SK-N-SH (cell line): Measurements from ENCODE around the gene TBC1D10B. TPM values are rescaled to one million over a fixed set of nuclear protein-coding genes. Genes with fewer than 3 reads are reported as not detected.

Experiments
- CTCF ChIA-PET: fragments of 300-600, 350-600 bp; formaldehyde crosslinking; extraction: SDS; loops from one replicate; lab custom pipeline; 2021; lab: Yijun Ruan, JAX
- POLR2A ChIA-PET: fragments of 350-600 bp; sonication (Branson Sonifier 250); formaldehyde crosslinking; extraction: SDS; loops from one replicate; lab custom pipeline; 2020; ENCODE audit warnings: antibody characterized with exemption, inconsistent platforms; lab: Yijun Ruan, JAX
- DNase-seq: peaks from one replicate; pipeline ENCODE4 v3.0.0; 2012
- H2AFZ ChIP-seq: fragments of 200-600 bp; sonication (generic); 2 replicates; pipeline ENCODE4 v1.8.1; 2016; ENCODE audit warnings: antibody characterized with exemption, mild to moderate bottlenecking, low read depth
- H3F3A ChIP-seq: fragments of 200-600 bp; sonication (generic); replicated peaks from 2 replicates; pipeline ENCODE3; 2016; ENCODE audit warnings: antibody characterized with exemption, mild to moderate bottlenecking; ENCODE audit not compliant: insufficient read depth
- H3K27ac ChIP-seq, 2 experiments: fragments of 200-500 bp in 1 of 2; fragments of 200-600 bp in 1 of 2; sonication (Bioruptor generic) in 1 of 2; sonication (generic), shearing (Covaris generic) in 1 of 2; 2 replicates each; pipeline versions ENCODE4 v1.5.1 to v1.6.1; 2014 to 2016; ENCODE audit warnings: low read depth in 2 of 2, inconsistent platforms in 1 of 2, low read length in 1 of 2, mild to moderate bottlenecking in 1 of 2, mixed read lengths in 1 of 2
- H3K27me3 ChIP-seq: fragments of 200-600 bp; sonication (generic), shearing (Covaris generic); 2 replicates; pipeline ENCODE4 v1.6.1; 2016; ENCODE audit warnings: mixed run types; ENCODE audit not compliant: insufficient read depth
- H3K36me3 ChIP-seq, 2 experiments: fragments of 200-500 bp in 1 of 2; fragments of 200-600 bp in 1 of 2; sonication (Bioruptor generic) in 1 of 2; sonication (generic) in 1 of 2; replicated peaks in 1 of 2; 2 replicates each; pipeline versions ENCODE3 to v1.5.1; 2014 to 2016; ENCODE audit warnings: low read length in 1 of 2, mild to moderate bottlenecking in 1 of 2; ENCODE audit not compliant: insufficient read depth in 2 of 2, control insufficient read depth in 1 of 2
- H3K4me1 ChIP-seq, 2 experiments: fragments of 200-500 bp in 1 of 2; fragments of 200-600 bp in 1 of 2; sonication (Bioruptor generic) in 1 of 2; sonication (generic), shearing (Covaris generic) in 1 of 2; 2 replicates each; pipeline versions ENCODE4 v1.5.1 to v1.6.1; 2014 to 2016; ENCODE audit warnings: low read depth in 1 of 2, low read length in 1 of 2, mixed run types in 1 of 2; ENCODE audit not compliant: insufficient read depth in 2 of 2, control insufficient read depth in 1 of 2
- H3K4me2 ChIP-seq: fragments of 200-600 bp; sonication (generic), shearing (Covaris generic); 2 replicates; pipeline ENCODE4 v1.6.1; 2017; ENCODE audit warnings: mixed run types
- H3K4me3 ChIP-seq, 2 experiments: fragments of 200-500 bp in 1 of 2; fragments of 200-600 bp in 1 of 2; sonication (Bioruptor generic) in 1 of 2; sonication (generic), shearing (Covaris generic) in 1 of 2; 2 replicates each; pipeline versions ENCODE4 v1.5.1 to v1.8.1; 2014 to 2016; ENCODE audit warnings: low read depth in 2 of 2, inconsistent platforms in 1 of 2, low read length in 1 of 2, mild to moderate bottlenecking in 1 of 2, mixed read lengths in 1 of 2, moderate library complexity in 1 of 2
- H3K79me2 ChIP-seq: fragments of 200-600 bp; sonication (generic); 2 replicates; pipeline ENCODE4 v1.8.1; 2017; ENCODE audit warnings: mild to moderate bottlenecking; ENCODE audit not compliant: insufficient read depth
- H3K9ac ChIP-seq: fragments of 200-600 bp; sonication (generic); 2 replicates; pipeline ENCODE4 v1.6.1; 2017; ENCODE audit warnings: mixed run types
- H3K9me2 ChIP-seq: fragments of 200-600 bp; sonication (generic); 2 replicates; pipeline ENCODE4 v1.6.1; 2017; ENCODE audit warnings: mixed run types
- H3K9me3 ChIP-seq: fragments of 200-600 bp; sonication (generic); 2 replicates; pipeline ENCODE4 v1.6.1; 2017; ENCODE audit warnings: mixed run types, mild to moderate bottlenecking, moderate library complexity
- H4K20me1 ChIP-seq: fragments of 200-600 bp; sonication (generic); 2 replicates; pipeline ENCODE4 v1.6.1; 2017; ENCODE audit warnings: mild to moderate bottlenecking, mixed run types; ENCODE audit not compliant: insufficient read depth
- CHD2 ChIP-seq: fragments of 150-350 bp; IDR thresholded peaks from 2 replicates; pipeline ENCODE4 v1.6.1; 2018; ENCODE audit warnings: low read length; ENCODE audit not compliant: partially characterized antibody
- ELF1 ChIP-seq: IDR thresholded peaks from 2 replicates; pipeline ENCODE4 v1.4.0; 2012
- EZH2phosphoT487 ChIP-seq: fragments of 200-600 bp; sonication (generic); IDR thresholded peaks from 2 replicates; pipeline ENCODE4 v1.6.1; 2017; ENCODE audit warnings: low read depth, mixed run types, mild to moderate bottlenecking, antibody characterized with exemption, moderate library complexity, borderline replicate concordance
- FOSL2 ChIP-seq: IDR thresholded peaks from 2 replicates; pipeline ENCODE4 v1.4.0; 2012; ENCODE audit warnings: low read depth, mild to moderate bottlenecking, moderate library complexity, borderline replicate concordance
- FOXM1 ChIP-seq: IDR thresholded peaks from 2 replicates; pipeline ENCODE4 v1.4.0; 2012; ENCODE audit warnings: low read depth, mild to moderate bottlenecking
- GATA2 ChIP-seq: sonication (generic); formaldehyde crosslinking; IDR thresholded peaks from 2 replicates; pipeline ENCODE4 v1.5.0; 2020; ENCODE audit warnings: mild to moderate bottlenecking, missing genetic modification reagents
- JUND ChIP-seq: IDR thresholded peaks from 2 replicates; pipeline ENCODE4 v1.4.0; 2012
- MEF2A ChIP-seq: IDR thresholded peaks from 2 replicates; pipeline ENCODE4 v1.4.0; 2012; ENCODE audit warnings: low read depth, borderline replicate concordance
- MXI1 ChIP-seq: IDR thresholded peaks from 2 replicates; pipeline ENCODE4 v1.6.1; 2012; ENCODE audit warnings: mild to moderate bottlenecking, low read depth, low read length, improper control_type of control experiment
- NRF1 ChIP-seq: IDR thresholded peaks from 2 replicates; pipeline ENCODE4 v1.6.1; 2012; ENCODE audit warnings: low read depth, mild to moderate bottlenecking, low read length
- RCOR1 ChIP-seq: fragments of 150-350 bp; IDR thresholded peaks from 2 replicates; pipeline ENCODE4 v1.6.1; 2017; ENCODE audit warnings: antibody characterized with exemption, low read length
- RFX5 ChIP-seq: IDR thresholded peaks from 2 replicates; pipeline ENCODE4 v1.6.1; 2012; ENCODE audit warnings: mild to moderate bottlenecking, improper control_type of control experiment, low read length
- SMC3 ChIP-seq: IDR thresholded peaks from 2 replicates; pipeline ENCODE4 v1.6.1; 2012; ENCODE audit warnings: low read depth, low read length, improper control_type of control experiment
- TAF1 ChIP-seq: IDR thresholded peaks from 2 replicates; pipeline ENCODE4 v1.6.1; 2012; ENCODE audit warnings: low read depth, mild to moderate bottlenecking, low read length, moderate library complexity, borderline replicate concordance
- TCF12 ChIP-seq: IDR thresholded peaks from 2 replicates; pipeline ENCODE4 v1.4.0; 2012
- WGBS: methylation state at CpG from one replicate; pipeline ENCODE4 v1.1.6; 2017; ENCODE audit warnings: low lambda C conversion rate; 5-methylcytosine and 5-hydroxymethylcytosine counted together
- polyA plus RNA-seq, 3 experiments: library from polyadenylated mRNA; depleted of rRNA; stranded (reverse); fragments of >200 nt; gene quantifications; 2 replicates each; pipeline ENCODE4 v1.2.3, GENCODE V29; 2012
- TF ChIP-seq, protein P1 (sequence below): IDR thresholded peaks from 2 replicates; pipeline ENCODE4 v1.4.0; 2012; ENCODE audit warnings: low read depth, borderline replicate concordance
- TF ChIP-seq, protein P2 (sequence below): fragments of 150-350 bp; IDR thresholded peaks from 2 replicates; pipeline ENCODE4 v1.6.1; 2017; ENCODE audit warnings: antibody characterized with exemption, low read length, low read depth, borderline replicate concordance
- TF ChIP-seq, protein P3 (sequence below): fragments of 150-350 bp; IDR thresholded peaks from 2 replicates; pipeline ENCODE4 v1.6.1; 2016; ENCODE audit warnings: mild to moderate bottlenecking, low read depth, low read length
- TF ChIP-seq, protein P4 (sequence below): IDR thresholded peaks from 2 replicates; pipeline ENCODE4 v1.4.0; 2012; ENCODE audit warnings: low read depth, borderline replicate concordance

Gene TBC1D10B
- polyA plus RNA-seq, 1 of the 3 experiments (the other 2 are of a cell fraction): 20.5 TPM

DNA sequence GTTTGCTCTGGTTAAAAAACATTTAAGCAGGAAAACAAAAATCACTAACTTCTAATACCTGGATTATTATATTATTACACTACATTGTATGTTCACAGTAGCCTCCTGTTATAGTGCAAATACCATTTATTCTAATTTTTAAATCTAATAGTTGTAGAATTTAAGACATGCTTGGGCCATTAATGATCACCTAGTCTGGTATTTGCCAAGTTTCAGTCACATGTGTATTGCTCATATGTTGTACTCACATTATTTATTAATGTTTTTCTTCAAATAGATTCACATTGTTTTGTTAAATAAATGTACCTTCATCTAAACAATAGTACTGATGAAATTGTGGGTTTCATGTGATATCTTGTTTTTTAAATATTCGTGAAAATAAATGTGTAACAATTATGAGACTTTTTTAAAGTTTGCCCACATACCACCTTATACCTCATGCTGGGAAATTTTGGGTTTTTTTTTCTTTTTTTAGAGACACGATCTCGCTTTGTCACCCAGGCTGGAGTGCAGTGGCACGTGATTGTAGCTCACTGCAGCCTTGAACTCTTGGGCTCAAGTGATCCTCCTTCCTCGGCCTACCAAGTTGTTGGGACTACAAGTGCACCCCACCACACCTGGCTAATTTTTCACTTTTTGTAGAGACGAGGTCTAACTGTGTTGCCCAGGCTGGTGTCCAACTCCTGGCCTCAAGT lies 43.0 kb upstream of the TBC1D10B start:
- Histone ChIP-seq H3F3A (peaks cover 29% of the 10 kb centered on the region), H4K20me1 (peaks cover 4% of the 10 kb centered on the region; the same call in 1 of the 2 replicates), H3K27me3 (no peaks in the 10 kb centered on the region), H3K4me1 (peaks cover 11 to 19% of the 10 kb centered on the region in 2 experiments; a peak in 2 of 4 replicates), H3K36me3 (peaks cover 13 to 15% of the 10 kb centered on the region in 2 experiments), H3K9ac (no peak overlapping the region), H3K79me2 (peaks cover 39% of the 10 kb centered on the region), H3K9me3 (no peaks in the 10 kb centered on the region), H3K27ac (no peak overlapping the region), H3K4me2 (no peak overlapping the region), H3K4me3 (no peak overlapping the region), H3K9me2 (no peaks in the 10 kb centered on the region), H2AFZ (no peak overlapping the region)
- WGBS: 97% methylated on average over 6 of the region's 6 CpGs
- no peak for DNase-seq
- ChIA-PET CTCF (no interaction called here), POLR2A (no interaction called here)
- TF ChIP-seq FOSL2: no peak
- TF ChIP-seq MEF2A: no peak
- no peak for TF ChIP-seq EZH2phosphoT487
- TF ChIP-seq JUND: no peak
- no peak for TF ChIP-seq GATA2 (CRISPR knock-in tag)
- TF ChIP-seq, protein P1, sequence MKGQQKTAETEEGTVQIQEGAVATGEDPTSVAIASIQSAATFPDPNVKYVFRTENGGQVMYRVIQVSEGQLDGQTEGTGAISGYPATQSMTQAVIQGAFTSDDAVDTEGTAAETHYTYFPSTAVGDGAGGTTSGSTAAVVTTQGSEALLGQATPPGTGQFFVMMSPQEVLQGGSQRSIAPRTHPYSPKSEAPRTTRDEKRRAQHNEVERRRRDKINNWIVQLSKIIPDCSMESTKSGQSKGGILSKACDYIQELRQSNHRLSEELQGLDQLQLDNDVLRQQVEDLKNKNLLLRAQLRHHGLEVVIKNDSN: no peak
- TF ChIP-seq CHD2: no peak
- TF ChIP-seq RCOR1: no peak
- TF ChIP-seq SMC3: no peak
- TF ChIP-seq, protein P2, sequence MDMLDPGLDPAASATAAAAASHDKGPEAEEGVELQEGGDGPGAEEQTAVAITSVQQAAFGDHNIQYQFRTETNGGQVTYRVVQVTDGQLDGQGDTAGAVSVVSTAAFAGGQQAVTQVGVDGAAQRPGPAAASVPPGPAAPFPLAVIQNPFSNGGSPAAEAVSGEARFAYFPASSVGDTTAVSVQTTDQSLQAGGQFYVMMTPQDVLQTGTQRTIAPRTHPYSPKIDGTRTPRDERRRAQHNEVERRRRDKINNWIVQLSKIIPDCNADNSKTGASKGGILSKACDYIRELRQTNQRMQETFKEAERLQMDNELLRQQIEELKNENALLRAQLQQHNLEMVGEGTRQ: no peak
- TF ChIP-seq TAF1: no peak
- TF ChIP-seq, protein P3, sequence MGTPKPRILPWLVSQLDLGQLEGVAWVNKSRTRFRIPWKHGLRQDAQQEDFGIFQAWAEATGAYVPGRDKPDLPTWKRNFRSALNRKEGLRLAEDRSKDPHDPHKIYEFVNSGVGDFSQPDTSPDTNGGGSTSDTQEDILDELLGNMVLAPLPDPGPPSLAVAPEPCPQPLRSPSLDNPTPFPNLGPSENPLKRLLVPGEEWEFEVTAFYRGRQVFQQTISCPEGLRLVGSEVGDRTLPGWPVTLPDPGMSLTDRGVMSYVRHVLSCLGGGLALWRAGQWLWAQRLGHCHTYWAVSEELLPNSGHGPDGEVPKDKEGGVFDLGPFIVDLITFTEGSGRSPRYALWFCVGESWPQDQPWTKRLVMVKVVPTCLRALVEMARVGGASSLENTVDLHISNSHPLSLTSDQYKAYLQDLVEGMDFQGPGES: no peak
- no peak for TF ChIP-seq MXI1
- TF ChIP-seq FOXM1: no peak
- no peak for TF ChIP-seq ELF1
- TF ChIP-seq TCF12: no peak
- TF ChIP-seq, protein P4, sequence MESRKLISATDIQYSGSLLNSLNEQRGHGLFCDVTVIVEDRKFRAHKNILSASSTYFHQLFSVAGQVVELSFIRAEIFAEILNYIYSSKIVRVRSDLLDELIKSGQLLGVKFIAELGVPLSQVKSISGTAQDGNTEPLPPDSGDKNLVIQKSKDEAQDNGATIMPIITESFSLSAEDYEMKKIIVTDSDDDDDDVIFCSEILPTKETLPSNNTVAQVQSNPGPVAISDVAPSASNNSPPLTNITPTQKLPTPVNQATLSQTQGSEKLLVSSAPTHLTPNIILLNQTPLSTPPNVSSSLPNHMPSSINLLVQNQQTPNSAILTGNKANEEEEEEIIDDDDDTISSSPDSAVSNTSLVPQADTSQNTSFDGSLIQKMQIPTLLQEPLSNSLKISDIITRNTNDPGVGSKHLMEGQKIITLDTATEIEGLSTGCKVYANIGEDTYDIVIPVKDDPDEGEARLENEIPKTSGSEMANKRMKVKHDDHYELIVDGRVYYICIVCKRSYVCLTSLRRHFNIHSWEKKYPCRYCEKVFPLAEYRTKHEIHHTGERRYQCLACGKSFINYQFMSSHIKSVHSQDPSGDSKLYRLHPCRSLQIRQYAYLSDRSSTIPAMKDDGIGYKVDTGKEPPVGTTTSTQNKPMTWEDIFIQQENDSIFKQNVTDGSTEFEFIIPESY: no peak
- no peak for TF ChIP-seq NRF1
- TF ChIP-seq RFX5: no peak
